HEK293 (cell line): ENCODE measurements around the gene ZSCAN18.

Experiments
- CTCF ChIA-PET: fragments of 350-600 bp; formaldehyde crosslinking; extraction: SDS; loops from one replicate; lab custom pipeline; 2021; ENCODE audit warnings: antibody characterized with exemption; lab: Yijun Ruan, JAX
- POLR2A ChIA-PET: fragments of 300-600 bp; formaldehyde crosslinking; extraction: SDS; loops from one replicate; lab custom pipeline; 2020; ENCODE audit warnings: antibody characterized with exemption, inconsistent platforms; lab: Yijun Ruan, JAX
- H3K27ac ChIP-seq: fragments of 200-500 bp; sonication (Bioruptor generic); 2 replicates; pipeline ENCODE4 v1.5.1; 2014; ENCODE audit warnings: low read depth, low read length, control low read depth, inconsistent platforms; ENCODE audit errors: extremely low read depth
- H3K36me3 ChIP-seq, 2 experiments: fragments of 200-500 bp in 1 of 2; sonication (Bioruptor generic) in 1 of 2; 1 replicate in 1 of 2; 2 replicates in 1 of 2; pipeline ENCODE4 v1.5.1; 2014 to 2017; ENCODE audit warnings: inconsistent platforms in 2 of 2, low read length in 2 of 2; ENCODE audit not compliant: control insufficient read depth in 2 of 2, insufficient read depth in 1 of 2
- H3K4me1 ChIP-seq: fragments of 200-500 bp; sonication (Bioruptor generic); 2 replicates; pipeline ENCODE4 v1.5.1; 2014; ENCODE audit warnings: mild to moderate bottlenecking, low read length, inconsistent platforms; ENCODE audit not compliant: control insufficient read depth, insufficient read depth
- H3K4me3 ChIP-seq: 2 replicates; pipeline ENCODE4 v1.5.1; 2011; ENCODE audit warnings: low read depth, mild to moderate bottlenecking, control low read depth, low read length, moderate library complexity
- H3K9me3 ChIP-seq: fragments of 200-500 bp; sonication (Bioruptor generic); 2 replicates; pipeline ENCODE4 v1.5.1; 2014; ENCODE audit warnings: low read depth, low read length, inconsistent platforms; ENCODE audit not compliant: control insufficient read depth, insufficient read depth
- BCL11A ChIP-seq: fragments of 450-650 bp; formaldehyde crosslinking; IDR thresholded peaks from 2 replicates; pipeline ENCODE4 v1.5.1; 2016; ENCODE audit warnings: low read depth, missing biosample characterization, missing genetic modification characterization
- GLIS2 ChIP-seq: fragments of 450-650 bp; formaldehyde crosslinking; IDR thresholded peaks from 2 replicates; pipeline ENCODE4 v1.5.1; 2016; ENCODE audit warnings: missing biosample characterization, missing genetic modification characterization
- ZBTB17 ChIP-seq: fragments of 450-650 bp; formaldehyde crosslinking; IDR thresholded peaks from 2 replicates; pipeline ENCODE4 v1.5.1; 2016; ENCODE audit warnings: missing biosample characterization, missing genetic modification characterization
- ZNF157 ChIP-seq: fragments of 450-650 bp; formaldehyde crosslinking; IDR thresholded peaks from 2 replicates; pipeline ENCODE4 v1.5.1; 2016; ENCODE audit warnings: missing biosample characterization, missing genetic modification characterization
- ZNF16 ChIP-seq: fragments of 450-650 bp; formaldehyde crosslinking; IDR thresholded peaks from 2 replicates; pipeline ENCODE4 v1.5.1; 2016; ENCODE audit warnings: low read depth, missing biosample characterization, missing genetic modification characterization
- ZNF211 ChIP-seq: fragments of 450-650 bp; formaldehyde crosslinking; IDR thresholded peaks from 2 replicates; pipeline ENCODE4 v1.5.1; 2016; ENCODE audit warnings: low read depth, missing biosample characterization, missing genetic modification characterization
- ZNF354C ChIP-seq: fragments of 450-650 bp; formaldehyde crosslinking; IDR thresholded peaks from 2 replicates; pipeline ENCODE4 v1.5.1; 2016; ENCODE audit warnings: missing biosample characterization, missing genetic modification characterization, low read depth, borderline replicate concordance
- ZNF514 ChIP-seq: fragments of 450-650 bp; formaldehyde crosslinking; IDR thresholded peaks from 2 replicates; pipeline ENCODE4 v1.5.1; 2016; ENCODE audit warnings: missing biosample characterization, missing genetic modification characterization
- ZNF830 ChIP-seq: fragments of 450-650 bp; IDR thresholded peaks from 2 replicates; pipeline ENCODE4 v1.5.0; 2018; ENCODE audit warnings: missing biosample characterization, missing genetic modification characterization, low read depth, mild to moderate bottlenecking, moderate library complexity
- TF ChIP-seq, protein P1 (sequence below): fragments of 450-650 bp; formaldehyde crosslinking; IDR thresholded peaks from 2 replicates; pipeline ENCODE4 v1.5.1; 2016; ENCODE audit warnings: missing biosample characterization, missing genetic modification characterization, borderline replicate concordance
- TF ChIP-seq, protein P2 (sequence below): fragments of 450-650 bp; formaldehyde crosslinking; IDR thresholded peaks from 2 replicates; pipeline ENCODE4 v1.5.1; 2016; ENCODE audit warnings: missing biosample characterization, missing genetic modification characterization
- TF ChIP-seq, protein P3 (sequence below): IDR thresholded peaks from 2 replicates; pipeline ENCODE4 v1.6.1; 2011; ENCODE audit warnings: mild to moderate bottlenecking, low read depth, low read length, borderline replicate concordance
- TF ChIP-seq, protein P4 (sequence below): fragments of 450-650 bp; formaldehyde crosslinking; IDR thresholded peaks from 2 replicates; pipeline ENCODE4 v1.5.1; 2016; ENCODE audit warnings: missing biosample characterization, missing genetic modification characterization
- TF ChIP-seq, protein P5 (sequence below): fragments of 450-650 bp; formaldehyde crosslinking; IDR thresholded peaks from 2 replicates; pipeline ENCODE4 v1.5.1; 2016; ENCODE audit warnings: missing biosample characterization, missing genetic modification characterization
- TF ChIP-seq, protein P6 (sequence below): fragments of 450-650 bp; formaldehyde crosslinking; IDR thresholded peaks from 2 replicates; pipeline ENCODE4 v1.5.1; 2016; ENCODE audit warnings: missing biosample characterization, missing genetic modification characterization

ZSCAN18 gene

DNA sequence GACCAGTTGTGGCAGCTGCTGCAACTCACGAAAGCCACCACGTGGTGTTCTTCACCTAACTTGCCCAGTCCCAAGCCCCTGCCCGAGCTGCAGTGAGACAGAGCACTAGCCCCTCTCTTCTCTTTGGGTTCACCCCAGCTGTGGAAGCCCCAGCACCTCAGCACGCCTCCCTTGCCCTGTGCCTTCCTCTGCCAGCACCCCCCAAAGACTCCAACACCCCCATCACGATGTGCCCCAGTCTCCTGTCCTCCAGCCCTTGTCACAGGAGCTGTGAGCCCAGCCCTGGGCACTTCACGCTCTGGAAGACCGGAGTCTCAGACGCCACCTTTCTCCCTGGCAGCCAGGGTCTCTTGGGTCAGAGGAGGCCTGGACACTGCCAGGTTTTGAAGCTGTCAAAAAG lies 41.2 kb downstream of the ZSCAN18 start (continued):
- TF ChIP-seq, protein P1, sequence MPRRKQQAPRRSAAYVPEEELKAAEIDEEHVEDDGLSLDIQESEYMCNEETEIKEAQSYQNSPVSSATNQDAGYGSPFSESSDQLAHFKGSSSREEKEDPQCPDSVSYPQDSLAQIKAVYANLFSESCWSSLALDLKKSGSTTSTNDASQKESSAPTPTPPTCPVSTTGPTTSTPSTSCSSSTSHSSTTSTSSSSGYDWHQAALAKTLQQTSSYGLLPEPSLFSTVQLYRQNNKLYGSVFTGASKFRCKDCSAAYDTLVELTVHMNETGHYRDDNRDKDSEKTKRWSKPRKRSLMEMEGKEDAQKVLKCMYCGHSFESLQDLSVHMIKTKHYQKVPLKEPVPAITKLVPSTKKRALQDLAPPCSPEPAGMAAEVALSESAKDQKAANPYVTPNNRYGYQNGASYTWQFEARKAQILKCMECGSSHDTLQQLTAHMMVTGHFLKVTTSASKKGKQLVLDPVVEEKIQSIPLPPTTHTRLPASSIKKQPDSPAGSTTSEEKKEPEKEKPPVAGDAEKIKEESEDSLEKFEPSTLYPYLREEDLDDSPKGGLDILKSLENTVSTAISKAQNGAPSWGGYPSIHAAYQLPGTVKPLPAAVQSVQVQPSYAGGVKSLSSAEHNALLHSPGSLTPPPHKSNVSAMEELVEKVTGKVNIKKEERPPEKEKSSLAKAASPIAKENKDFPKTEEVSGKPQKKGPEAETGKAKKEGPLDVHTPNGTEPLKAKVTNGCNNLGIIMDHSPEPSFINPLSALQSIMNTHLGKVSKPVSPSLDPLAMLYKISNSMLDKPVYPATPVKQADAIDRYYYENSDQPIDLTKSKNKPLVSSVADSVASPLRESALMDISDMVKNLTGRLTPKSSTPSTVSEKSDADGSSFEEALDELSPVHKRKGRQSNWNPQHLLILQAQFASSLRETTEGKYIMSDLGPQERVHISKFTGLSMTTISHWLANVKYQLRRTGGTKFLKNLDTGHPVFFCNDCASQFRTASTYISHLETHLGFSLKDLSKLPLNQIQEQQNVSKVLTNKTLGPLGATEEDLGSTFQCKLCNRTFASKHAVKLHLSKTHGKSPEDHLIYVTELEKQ (tag by site-specific recombination) = no peak

DNA sequence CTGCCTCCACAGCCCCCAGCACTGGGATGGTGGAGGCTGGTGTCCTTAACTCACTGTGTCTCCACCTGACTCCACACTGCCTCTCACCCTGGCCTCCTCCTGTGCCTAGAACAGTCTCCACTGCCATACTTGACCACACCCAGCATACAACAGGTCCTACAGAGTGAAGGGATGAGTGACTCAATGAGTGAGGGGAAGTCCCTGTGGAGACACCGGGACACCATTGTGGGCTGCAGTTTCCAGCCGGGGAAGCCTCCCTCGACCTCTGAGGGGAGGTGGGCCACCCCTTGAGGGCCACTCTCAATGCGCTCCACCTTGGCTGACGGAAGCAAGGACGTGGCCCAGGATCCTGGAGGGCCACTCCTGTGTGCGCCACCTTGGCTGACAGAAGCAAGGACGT lies 41.8 kb downstream of the ZSCAN18 start:
- no peaks in the 10 kb centered on the region; the same call in 1 of the 2 replicates for H3K9me3 ChIP-seq
- no peaks in the 10 kb centered on the region for H3K4me1 ChIP-seq
- H3K36me3 ChIP-seq = no peaks in the 10 kb centered on the region
- TF ChIP-seq ZNF211 (no peak), GLIS2 (tag by site-specific recombination) (no peak), ZNF514 (tag by site-specific recombination) (no peak), ZNF157 (no peak)
- TF ChIP-seq, protein P2, sequence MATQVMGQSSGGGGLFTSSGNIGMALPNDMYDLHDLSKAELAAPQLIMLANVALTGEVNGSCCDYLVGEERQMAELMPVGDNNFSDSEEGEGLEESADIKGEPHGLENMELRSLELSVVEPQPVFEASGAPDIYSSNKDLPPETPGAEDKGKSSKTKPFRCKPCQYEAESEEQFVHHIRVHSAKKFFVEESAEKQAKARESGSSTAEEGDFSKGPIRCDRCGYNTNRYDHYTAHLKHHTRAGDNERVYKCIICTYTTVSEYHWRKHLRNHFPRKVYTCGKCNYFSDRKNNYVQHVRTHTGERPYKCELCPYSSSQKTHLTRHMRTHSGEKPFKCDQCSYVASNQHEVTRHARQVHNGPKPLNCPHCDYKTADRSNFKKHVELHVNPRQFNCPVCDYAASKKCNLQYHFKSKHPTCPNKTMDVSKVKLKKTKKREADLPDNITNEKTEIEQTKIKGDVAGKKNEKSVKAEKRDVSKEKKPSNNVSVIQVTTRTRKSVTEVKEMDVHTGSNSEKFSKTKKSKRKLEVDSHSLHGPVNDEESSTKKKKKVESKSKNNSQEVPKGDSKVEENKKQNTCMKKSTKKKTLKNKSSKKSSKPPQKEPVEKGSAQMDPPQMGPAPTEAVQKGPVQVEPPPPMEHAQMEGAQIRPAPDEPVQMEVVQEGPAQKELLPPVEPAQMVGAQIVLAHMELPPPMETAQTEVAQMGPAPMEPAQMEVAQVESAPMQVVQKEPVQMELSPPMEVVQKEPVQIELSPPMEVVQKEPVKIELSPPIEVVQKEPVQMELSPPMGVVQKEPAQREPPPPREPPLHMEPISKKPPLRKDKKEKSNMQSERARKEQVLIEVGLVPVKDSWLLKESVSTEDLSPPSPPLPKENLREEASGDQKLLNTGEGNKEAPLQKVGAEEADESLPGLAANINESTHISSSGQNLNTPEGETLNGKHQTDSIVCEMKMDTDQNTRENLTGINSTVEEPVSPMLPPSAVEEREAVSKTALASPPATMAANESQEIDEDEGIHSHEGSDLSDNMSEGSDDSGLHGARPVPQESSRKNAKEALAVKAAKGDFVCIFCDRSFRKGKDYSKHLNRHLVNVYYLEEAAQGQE (tag by site-specific recombination) = no peak
- TF ChIP-seq, protein P3, sequence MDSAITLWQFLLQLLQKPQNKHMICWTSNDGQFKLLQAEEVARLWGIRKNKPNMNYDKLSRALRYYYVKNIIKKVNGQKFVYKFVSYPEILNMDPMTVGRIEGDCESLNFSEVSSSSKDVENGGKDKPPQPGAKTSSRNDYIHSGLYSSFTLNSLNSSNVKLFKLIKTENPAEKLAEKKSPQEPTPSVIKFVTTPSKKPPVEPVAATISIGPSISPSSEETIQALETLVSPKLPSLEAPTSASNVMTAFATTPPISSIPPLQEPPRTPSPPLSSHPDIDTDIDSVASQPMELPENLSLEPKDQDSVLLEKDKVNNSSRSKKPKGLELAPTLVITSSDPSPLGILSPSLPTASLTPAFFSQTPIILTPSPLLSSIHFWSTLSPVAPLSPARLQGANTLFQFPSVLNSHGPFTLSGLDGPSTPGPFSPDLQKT = no peak
- TF ChIP-seq, protein P4, sequence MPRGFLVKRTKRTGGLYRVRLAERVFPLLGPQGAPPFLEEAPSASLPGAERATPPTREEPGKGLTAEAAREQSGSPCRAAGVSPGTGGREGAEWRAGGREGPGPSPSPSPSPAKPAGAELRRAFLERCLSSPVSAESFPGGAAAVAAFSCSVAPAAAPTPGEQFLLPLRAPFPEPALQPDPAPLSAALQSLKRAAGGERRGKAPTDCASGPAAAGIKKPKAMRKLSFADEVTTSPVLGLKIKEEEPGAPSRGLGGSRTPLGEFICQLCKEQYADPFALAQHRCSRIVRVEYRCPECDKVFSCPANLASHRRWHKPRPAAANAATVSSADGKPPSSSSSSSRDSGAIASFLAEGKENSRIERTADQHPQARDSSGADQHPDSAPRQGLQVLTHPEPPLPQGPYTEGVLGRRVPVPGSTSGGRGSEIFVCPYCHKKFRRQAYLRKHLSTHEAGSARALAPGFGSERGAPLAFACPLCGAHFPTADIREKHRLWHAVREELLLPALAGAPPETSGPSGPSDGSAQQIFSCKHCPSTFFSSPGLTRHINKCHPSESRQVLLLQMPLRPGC (tag by site-specific recombination) = no peak
- POLR2A ChIA-PET = no interaction called here
- no peak overlapping the region for H3K4me3 ChIP-seq
- CTCF ChIA-PET = no interaction called here
- no peak overlapping the region for H3K27ac ChIP-seq

DNA sequence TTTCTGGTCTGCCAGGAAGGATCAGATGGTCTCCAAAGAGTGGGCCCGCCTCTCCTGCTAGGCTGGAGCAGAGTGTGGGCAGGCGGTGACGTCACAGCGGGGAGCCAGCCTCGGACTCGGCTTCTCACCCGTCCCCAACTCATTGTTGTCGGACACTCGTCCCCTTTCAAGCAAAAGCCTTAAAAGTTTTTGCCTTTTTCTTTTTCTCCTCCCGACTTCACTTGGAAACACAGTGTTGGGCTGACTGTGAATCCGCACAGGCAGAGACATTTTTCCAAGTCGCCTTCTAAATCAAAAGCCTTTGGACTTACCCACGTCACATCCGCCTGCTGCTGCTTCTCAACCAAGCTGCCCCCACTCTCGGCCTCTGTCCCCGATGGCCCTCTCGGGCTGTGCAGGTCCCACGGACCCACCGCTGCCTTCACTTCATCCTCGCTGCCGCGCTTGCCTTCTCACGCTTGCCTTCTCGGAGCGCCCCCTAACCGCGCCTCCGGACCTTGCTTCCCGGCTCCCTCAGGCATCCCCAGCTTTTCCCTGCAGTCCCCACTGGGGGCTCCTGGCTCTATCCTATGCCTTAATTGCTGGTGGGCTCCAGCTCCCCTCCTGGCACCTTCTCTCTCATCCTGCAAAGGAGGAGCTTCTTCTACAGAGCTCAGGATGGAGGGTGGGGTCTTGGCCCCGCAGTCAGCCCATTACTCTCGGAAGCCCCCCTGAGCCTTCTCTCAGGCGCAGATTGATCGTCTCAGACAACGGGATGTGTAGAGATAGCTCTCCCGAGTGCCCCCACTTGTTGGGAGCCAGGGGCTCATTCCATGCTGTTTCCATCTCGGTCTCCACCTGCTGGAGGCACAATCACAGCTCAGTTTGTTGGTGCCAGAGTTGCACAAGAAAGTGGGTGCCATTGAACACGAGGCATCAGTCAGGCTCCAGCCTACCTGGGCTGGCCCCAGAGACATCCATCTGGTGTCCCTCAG lies 42.8 kb downstream of the ZSCAN18 start:
- ChIA-PET POLR2A (no interaction called here), CTCF (no interaction called here)
- H3K27ac ChIP-seq = no peak overlapping the region
- no peaks in the 10 kb centered on the region; the same call in 1 of the 2 replicates for H3K9me3 ChIP-seq
- H3K4me3 ChIP-seq = no peak overlapping the region
- no peaks in the 10 kb centered on the region for H3K4me1 ChIP-seq
- H3K36me3 ChIP-seq = no peaks in the 10 kb centered on the region
- TF ChIP-seq, protein P5, sequence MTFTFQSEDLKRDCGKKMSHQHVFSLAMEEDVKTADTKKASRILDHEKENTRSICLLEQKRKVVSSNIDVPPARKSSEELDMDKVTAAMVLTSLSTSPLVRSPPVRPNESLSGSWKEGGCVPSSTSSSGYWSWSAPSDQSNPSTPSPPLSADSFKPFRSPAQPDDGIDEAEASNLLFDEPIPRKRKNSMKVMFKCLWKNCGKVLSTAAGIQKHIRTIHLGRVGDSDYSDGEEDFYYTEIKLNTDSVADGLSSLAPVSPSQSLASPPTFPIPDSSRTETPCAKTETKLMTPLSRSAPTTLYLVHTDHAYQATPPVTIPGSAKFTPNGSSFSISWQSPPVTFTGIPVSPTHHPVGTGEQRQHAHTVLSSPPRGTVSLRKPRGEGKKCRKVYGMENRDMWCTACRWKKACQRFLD = no peak
- TF ChIP-seq, protein P6, sequence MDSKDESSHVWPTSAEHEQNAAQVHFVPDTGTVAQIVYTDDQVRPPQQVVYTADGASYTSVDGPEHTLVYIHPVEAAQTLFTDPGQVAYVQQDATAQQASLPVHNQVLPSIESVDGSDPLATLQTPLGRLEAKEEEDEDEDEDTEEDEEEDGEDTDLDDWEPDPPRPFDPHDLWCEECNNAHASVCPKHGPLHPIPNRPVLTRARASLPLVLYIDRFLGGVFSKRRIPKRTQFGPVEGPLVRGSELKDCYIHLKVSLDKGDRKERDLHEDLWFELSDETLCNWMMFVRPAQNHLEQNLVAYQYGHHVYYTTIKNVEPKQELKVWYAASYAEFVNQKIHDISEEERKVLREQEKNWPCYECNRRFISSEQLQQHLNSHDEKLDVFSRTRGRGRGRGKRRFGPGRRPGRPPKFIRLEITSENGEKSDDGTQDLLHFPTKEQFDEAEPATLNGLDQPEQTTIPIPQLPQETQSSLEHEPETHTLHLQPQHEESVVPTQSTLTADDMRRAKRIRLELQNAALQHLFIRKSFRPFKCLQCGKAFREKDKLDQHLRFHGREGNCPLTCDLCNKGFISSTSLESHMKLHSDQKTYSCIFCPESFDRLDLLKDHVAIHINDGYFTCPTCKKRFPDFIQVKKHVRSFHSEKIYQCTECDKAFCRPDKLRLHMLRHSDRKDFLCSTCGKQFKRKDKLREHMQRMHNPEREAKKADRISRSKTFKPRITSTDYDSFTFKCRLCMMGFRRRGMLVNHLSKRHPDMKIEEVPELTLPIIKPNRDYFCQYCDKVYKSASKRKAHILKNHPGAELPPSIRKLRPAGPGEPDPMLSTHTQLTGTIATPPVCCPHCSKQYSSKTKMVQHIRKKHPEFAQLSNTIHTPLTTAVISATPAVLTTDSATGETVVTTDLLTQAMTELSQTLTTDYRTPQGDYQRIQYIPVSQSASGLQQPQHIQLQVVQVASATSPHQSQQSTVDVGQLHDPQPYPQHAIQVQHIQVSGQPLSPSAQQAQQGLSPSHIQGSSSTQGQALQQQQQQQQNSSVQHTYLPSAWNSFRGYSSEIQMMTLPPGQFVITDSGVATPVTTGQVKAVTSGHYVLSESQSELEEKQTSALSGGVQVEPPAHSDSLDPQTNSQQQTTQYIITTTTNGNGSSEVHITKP (tag by site-specific recombination) = no peak
- TF ChIP-seq ZNF16 (no peak), ZBTB17 (tag by site-specific recombination) (no peak), BCL11A (tag by site-specific recombination) (no peak), ZNF830 (tag by site-specific recombination) (no peak), ZNF354C (tag by site-specific recombination) (no peak)
